HEK293 (cell line): ENCODE data around the gene APOL3.
A peak's percentile ranks its signal among the peaks of the same experiment; 100 is the strongest.
"Not testable (repeated sequence)": the region's sequence is repeated elsewhere in the genome, so short reads cannot be mapped to it uniquely, and the experiment has no call there.

Experiments used
- CTCF ChIA-PET: fragments of 350-600 bp; formaldehyde crosslinking; extraction: SDS; loops from one replicate; lab custom pipeline; 2021; ENCODE audit warnings: antibody characterized with exemption; lab: Yijun Ruan, JAX
- POLR2A ChIA-PET: fragments of 300-600 bp; formaldehyde crosslinking; extraction: SDS; loops from one replicate; lab custom pipeline; 2020; ENCODE audit warnings: antibody characterized with exemption, inconsistent platforms; lab: Yijun Ruan, JAX
- H3K27ac ChIP-seq: fragments of 200-500 bp; sonication (Bioruptor generic); 2 replicates; pipeline ENCODE4 v1.5.1; 2014; ENCODE audit warnings: low read depth, low read length, control low read depth, inconsistent platforms; ENCODE audit errors: extremely low read depth
- H3K36me3 ChIP-seq, 2 experiments: fragments of 200-500 bp in 1 of 2; sonication (Bioruptor generic) in 1 of 2; 1 replicate in 1 of 2; 2 replicates in 1 of 2; pipeline ENCODE4 v1.5.1; 2014 to 2017; ENCODE audit warnings: inconsistent platforms in 2 of 2, low read length in 2 of 2; ENCODE audit not compliant: control insufficient read depth in 2 of 2, insufficient read depth in 1 of 2
- H3K4me1 ChIP-seq: fragments of 200-500 bp; sonication (Bioruptor generic); 2 replicates; pipeline ENCODE4 v1.5.1; 2014; ENCODE audit warnings: mild to moderate bottlenecking, low read length, inconsistent platforms; ENCODE audit not compliant: control insufficient read depth, insufficient read depth
- H3K4me3 ChIP-seq: 2 replicates; pipeline ENCODE4 v1.5.1; 2011; ENCODE audit warnings: low read depth, mild to moderate bottlenecking, control low read depth, low read length, moderate library complexity
- H3K9me3 ChIP-seq: fragments of 200-500 bp; sonication (Bioruptor generic); 2 replicates; pipeline ENCODE4 v1.5.1; 2014; ENCODE audit warnings: low read depth, low read length, inconsistent platforms; ENCODE audit not compliant: control insufficient read depth, insufficient read depth
- TCF7L2 ChIP-seq: IDR thresholded peaks from 2 replicates; pipeline ENCODE4 v1.6.1; 2011; ENCODE audit warnings: low read depth, mild to moderate bottlenecking, inconsistent platforms, low read length, moderate library complexity, borderline replicate concordance
- ZNF324 ChIP-seq: fragments of 450-650 bp; formaldehyde crosslinking; IDR thresholded peaks from 2 replicates; pipeline ENCODE4 v1.5.1; 2016; ENCODE audit warnings: missing biosample characterization, missing genetic modification characterization
- TF ChIP-seq, protein P1 (sequence below): fragments of 450-650 bp; formaldehyde crosslinking; IDR thresholded peaks from 2 replicates; pipeline ENCODE4 v1.5.1; 2016; ENCODE audit warnings: missing biosample characterization, missing genetic modification characterization
- TF ChIP-seq, protein P2 (sequence below): fragments of 450-650 bp; formaldehyde crosslinking; IDR thresholded peaks from 2 replicates; pipeline ENCODE4 v1.5.1; 2016; ENCODE audit warnings: missing biosample characterization, missing genetic modification characterization
- TF ChIP-seq, protein P3 (sequence below): fragments of 450-650 bp; formaldehyde crosslinking; IDR thresholded peaks from 2 replicates; pipeline ENCODE4 v1.5.1; 2016; ENCODE audit warnings: missing biosample characterization, missing genetic modification characterization

Gene APOL3

DNA sequence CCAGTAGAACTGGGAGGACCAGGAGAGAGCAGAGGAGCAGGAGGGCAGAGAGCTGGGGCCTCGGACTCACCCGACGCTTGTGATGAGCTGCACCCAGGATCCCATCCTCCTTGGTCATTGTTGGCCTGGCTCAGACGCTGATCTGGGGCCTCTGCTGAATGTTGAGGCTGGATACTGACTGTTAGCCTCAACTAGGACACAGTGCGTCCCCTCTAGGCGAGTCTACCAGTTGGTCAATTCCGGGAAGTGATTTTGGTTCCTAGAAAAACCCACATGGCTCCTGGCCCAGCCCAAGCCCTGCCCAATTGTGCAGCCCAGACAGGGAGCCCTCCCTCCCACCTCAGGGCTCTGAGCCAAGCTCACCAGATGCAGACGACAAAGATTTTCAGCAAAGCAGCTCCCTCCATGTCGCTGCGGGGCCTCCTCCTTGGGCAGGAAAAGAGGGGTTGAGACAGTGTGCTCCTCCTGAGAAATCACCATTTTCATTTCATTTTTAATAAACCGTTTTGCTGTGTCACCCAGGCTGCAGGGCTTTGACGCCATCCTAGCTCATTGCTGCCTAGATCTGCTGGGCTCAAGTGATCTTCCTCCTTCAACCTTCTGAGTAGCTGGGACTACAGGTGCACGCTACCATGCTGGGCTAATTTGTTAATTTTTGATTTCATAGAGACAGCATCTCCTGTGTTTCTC is 41.2 kb upstream of the APOL3 start, which contains the start of gene APOL4:
Gene APOL4 (minus strand): TSS at position 180 of the 690 bp plus-strand sequence. CDS start 75 bp downstream, at position 105.
- no peaks in the 10 kb centered on the region for H3K4me1 ChIP-seq
- ChIA-PET CTCF (interaction anchor here (0.6 to 3.0 kb wide), 3 partner anchors 20 to 146 kb away, joined by 3 to 13 read pairs (median 3); no protein-coding TSS in a partner anchor), POLR2A (interaction anchor here (0.5 kb wide), 1 partner anchor 213 kb away, joined by 3 read pairs; no protein-coding TSS in a partner anchor)
- no peak for TF ChIP-seq ZNF324 (tag by site-specific recombination)
- TF ChIP-seq, protein P1, sequence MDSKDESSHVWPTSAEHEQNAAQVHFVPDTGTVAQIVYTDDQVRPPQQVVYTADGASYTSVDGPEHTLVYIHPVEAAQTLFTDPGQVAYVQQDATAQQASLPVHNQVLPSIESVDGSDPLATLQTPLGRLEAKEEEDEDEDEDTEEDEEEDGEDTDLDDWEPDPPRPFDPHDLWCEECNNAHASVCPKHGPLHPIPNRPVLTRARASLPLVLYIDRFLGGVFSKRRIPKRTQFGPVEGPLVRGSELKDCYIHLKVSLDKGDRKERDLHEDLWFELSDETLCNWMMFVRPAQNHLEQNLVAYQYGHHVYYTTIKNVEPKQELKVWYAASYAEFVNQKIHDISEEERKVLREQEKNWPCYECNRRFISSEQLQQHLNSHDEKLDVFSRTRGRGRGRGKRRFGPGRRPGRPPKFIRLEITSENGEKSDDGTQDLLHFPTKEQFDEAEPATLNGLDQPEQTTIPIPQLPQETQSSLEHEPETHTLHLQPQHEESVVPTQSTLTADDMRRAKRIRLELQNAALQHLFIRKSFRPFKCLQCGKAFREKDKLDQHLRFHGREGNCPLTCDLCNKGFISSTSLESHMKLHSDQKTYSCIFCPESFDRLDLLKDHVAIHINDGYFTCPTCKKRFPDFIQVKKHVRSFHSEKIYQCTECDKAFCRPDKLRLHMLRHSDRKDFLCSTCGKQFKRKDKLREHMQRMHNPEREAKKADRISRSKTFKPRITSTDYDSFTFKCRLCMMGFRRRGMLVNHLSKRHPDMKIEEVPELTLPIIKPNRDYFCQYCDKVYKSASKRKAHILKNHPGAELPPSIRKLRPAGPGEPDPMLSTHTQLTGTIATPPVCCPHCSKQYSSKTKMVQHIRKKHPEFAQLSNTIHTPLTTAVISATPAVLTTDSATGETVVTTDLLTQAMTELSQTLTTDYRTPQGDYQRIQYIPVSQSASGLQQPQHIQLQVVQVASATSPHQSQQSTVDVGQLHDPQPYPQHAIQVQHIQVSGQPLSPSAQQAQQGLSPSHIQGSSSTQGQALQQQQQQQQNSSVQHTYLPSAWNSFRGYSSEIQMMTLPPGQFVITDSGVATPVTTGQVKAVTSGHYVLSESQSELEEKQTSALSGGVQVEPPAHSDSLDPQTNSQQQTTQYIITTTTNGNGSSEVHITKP = peak; percentile 43; the same call in 1 of the 2 replicates
- no peak within 1 kb of the TSS for H3K27ac ChIP-seq
- H3K4me3 ChIP-seq = no peak within 1 kb of the TSS
- no peaks in the 10 kb centered on the region for H3K9me3 ChIP-seq
- H3K36me3 ChIP-seq = no peaks in the 10 kb centered on the region

DNA sequence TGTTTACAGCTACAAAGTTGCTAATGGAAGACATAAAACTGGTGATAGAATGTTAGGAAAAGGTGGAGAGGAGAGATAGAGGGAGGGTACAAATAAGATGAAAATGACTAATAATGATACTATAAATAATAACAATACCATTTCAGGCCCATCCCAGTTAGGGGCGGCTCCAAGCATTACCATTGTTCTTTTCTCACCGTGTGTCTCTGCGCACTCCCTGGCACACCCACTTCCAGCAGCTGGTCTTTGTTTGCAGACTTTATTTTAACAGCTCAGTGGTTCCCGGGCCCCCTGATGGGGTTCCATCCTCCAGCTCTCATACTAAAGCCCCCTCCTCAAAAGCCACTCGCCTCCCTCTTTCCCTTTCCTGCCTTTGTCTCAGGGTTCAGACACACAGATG is 40.5 kb upstream of the APOL3 start:
- H3K4me1 ChIP-seq, H3K36me3 ChIP-seq, H3K4me3 ChIP-seq, H3K27ac ChIP-seq, H3K9me3 ChIP-seq, POLR2A ChIA-PET: not testable (repeated sequence)
- CTCF ChIA-PET = interaction anchor here (0.6 to 1.5 kb wide), 3 partner anchors 12 to 146 kb away, joined by 3 to 4 read pairs (median 3); no protein-coding TSS in a partner anchor

DNA sequence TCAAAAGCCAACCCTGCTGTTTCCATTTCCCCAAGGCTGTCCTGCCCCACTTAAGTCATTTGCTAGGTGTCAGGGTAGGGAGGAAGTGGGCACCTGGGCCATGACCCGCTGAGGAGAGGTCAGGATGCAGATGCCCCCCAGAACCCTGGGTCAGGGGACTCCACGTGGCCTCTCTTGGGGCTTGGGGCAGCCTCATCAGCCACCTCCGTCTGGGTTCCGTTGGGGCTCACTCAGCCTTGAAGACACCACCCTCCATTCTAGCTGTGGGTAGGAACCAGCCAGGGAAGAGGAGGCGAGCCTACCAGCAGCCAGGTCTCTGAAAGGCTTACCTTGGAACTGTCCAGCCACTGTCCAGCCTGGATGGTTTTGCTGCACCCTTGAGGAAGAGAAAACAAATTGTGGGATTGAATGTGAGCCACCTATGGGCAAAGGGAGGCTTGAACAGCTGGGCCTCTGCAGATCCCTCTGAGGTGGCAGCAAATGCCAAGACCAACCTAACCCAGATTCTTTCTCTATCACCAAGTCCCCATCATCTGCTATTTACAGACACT is 38.5 kb upstream of the APOL3 start:
- ChIA-PET CTCF (interaction anchor here (1.1 to 1.2 kb wide), 2 partner anchors 76 to 77 kb away, joined by 3 to 6 read pairs; no protein-coding TSS in a partner anchor), POLR2A (no interaction called here)
- Histone ChIP-seq H3K4me1 (no peaks in the 10 kb centered on the region), H3K36me3 (no peaks in the 10 kb centered on the region), H3K4me3 (no peak overlapping the region), H3K27ac (no peak overlapping the region), H3K9me3 (no peaks in the 10 kb centered on the region)
- TF ChIP-seq, protein P2, sequence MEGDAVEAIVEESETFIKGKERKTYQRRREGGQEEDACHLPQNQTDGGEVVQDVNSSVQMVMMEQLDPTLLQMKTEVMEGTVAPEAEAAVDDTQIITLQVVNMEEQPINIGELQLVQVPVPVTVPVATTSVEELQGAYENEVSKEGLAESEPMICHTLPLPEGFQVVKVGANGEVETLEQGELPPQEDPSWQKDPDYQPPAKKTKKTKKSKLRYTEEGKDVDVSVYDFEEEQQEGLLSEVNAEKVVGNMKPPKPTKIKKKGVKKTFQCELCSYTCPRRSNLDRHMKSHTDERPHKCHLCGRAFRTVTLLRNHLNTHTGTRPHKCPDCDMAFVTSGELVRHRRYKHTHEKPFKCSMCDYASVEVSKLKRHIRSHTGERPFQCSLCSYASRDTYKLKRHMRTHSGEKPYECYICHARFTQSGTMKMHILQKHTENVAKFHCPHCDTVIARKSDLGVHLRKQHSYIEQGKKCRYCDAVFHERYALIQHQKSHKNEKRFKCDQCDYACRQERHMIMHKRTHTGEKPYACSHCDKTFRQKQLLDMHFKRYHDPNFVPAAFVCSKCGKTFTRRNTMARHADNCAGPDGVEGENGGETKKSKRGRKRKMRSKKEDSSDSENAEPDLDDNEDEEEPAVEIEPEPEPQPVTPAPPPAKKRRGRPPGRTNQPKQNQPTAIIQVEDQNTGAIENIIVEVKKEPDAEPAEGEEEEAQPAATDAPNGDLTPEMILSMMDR (tag by site-specific recombination) = 0 out of 2 replicates have a peak, but pooled peaks have one; percentile 36
- TF ChIP-seq TCF7L2 = no peak
- TF ChIP-seq, protein P3, sequence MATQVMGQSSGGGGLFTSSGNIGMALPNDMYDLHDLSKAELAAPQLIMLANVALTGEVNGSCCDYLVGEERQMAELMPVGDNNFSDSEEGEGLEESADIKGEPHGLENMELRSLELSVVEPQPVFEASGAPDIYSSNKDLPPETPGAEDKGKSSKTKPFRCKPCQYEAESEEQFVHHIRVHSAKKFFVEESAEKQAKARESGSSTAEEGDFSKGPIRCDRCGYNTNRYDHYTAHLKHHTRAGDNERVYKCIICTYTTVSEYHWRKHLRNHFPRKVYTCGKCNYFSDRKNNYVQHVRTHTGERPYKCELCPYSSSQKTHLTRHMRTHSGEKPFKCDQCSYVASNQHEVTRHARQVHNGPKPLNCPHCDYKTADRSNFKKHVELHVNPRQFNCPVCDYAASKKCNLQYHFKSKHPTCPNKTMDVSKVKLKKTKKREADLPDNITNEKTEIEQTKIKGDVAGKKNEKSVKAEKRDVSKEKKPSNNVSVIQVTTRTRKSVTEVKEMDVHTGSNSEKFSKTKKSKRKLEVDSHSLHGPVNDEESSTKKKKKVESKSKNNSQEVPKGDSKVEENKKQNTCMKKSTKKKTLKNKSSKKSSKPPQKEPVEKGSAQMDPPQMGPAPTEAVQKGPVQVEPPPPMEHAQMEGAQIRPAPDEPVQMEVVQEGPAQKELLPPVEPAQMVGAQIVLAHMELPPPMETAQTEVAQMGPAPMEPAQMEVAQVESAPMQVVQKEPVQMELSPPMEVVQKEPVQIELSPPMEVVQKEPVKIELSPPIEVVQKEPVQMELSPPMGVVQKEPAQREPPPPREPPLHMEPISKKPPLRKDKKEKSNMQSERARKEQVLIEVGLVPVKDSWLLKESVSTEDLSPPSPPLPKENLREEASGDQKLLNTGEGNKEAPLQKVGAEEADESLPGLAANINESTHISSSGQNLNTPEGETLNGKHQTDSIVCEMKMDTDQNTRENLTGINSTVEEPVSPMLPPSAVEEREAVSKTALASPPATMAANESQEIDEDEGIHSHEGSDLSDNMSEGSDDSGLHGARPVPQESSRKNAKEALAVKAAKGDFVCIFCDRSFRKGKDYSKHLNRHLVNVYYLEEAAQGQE (tag by site-specific recombination) = peak; percentile 60
